ENCODE data around the gene EVI5. TPM values are rescaled to one million over a fixed set of nuclear protein-coding genes. Genes with fewer than 3 reads are reported as not detected.
A peak's percentile ranks its signal among the peaks of the same experiment; 100 is the strongest.

EVI5 gene
- total and polyA plus RNA-seq, 11 donors = 3.5 to 34.6 (median 23.5) TPM

GRCh38 chr1:92551916-92552315 lies 233.0 kb downstream of the EVI5 start:
- Histone ChIP-seq H3K4me1 (peaks cover 0 to 4% (median 0%) of the 10 kb centered on the region in 12 donors), H3K4me3 (no peak overlapping the region), H3K36me3 (no peaks in the 10 kb centered on the region), H3K27me3 (no peaks in the 10 kb centered on the region), H3K27ac (no peak overlapping the region), H3K9me3 (no peaks in the 10 kb centered on the region)
- intact Hi-C loops (cut with DNase I) = no loop called here
- WGBS, 4 donors = 3 to 18% (median 6%) methylated on average over 1 of the region's 1 CpG
- no peak for ATAC-seq
- DNase-seq = no peak
- no peak for TF ChIP-seq CTCF (IDR thresholded peaks at IDR 0.05)

GRCh38 chr1:92544756-92545165 lies 240.1 kb downstream of the EVI5 start:
- no peaks in the 10 kb centered on the region for H3K9me3 ChIP-seq
- no peak for TF ChIP-seq POLR2A (IDR thresholded peaks at IDR 0.05)
- no peak for TF ChIP-seq CTCF (IDR thresholded peaks at IDR 0.05)
- intact Hi-C loops (cut with DNase I) = no loop called here
- H3K27me3 ChIP-seq = no peaks in the 10 kb centered on the region
- no peak overlapping the region for H3K4me3 ChIP-seq
- WGBS, 4 donors = 72 to 87% (median 82%) methylated on average over 2 of the region's 2 CpGs
- no peak overlapping the region for H3K27ac ChIP-seq
- DNase-seq (no peak), ATAC-seq (no peak)
- no peaks in the 10 kb centered on the region for H3K4me1 ChIP-seq
- H3K36me3 ChIP-seq = peaks cover 0 to 5% (median 0%) of the 10 kb centered on the region in 9 donors

GRCh38 chr1:92543131-92544055 lies 241.5 kb downstream of the EVI5 start:
- DNase-seq (no peak), ATAC-seq (no peak)
- intact Hi-C loops (cut with DNase I) = no loop called here
- TF ChIP-seq CTCF (IDR thresholded peaks at IDR 0.05) (no peak), POLR2A (IDR thresholded peaks at IDR 0.05) (no peak)
- WGBS, 4 donors = 95 to 97% (median 96%) methylated on average over 9 of the region's 9 CpGs
- Histone ChIP-seq H3K4me3 (no peak overlapping the region), H3K36me3 (peaks cover 0 to 5% (median 0%) of the 10 kb centered on the region in 9 donors), H3K4me1 (peaks cover 0 to 6% (median 0%) of the 10 kb centered on the region in 12 donors), H3K27me3 (no peaks in the 10 kb centered on the region), H3K9me3 (no peaks in the 10 kb centered on the region), H3K27ac (no peak overlapping the region)

GRCh38 chr1:92538413-92539061 lies 246.4 kb downstream of the EVI5 start:
- 90 to 94% (median 92%) methylated on average over 2 of the region's 2 CpGs for whole genome bisulfite sequencing, 4 donors
- ATAC-seq (no peak), DNase-seq (no peak)
- intact Hi-C loops (cut with DNase I) = no loop called here
- no peaks in the 10 kb centered on the region for H3K27me3 ChIP-seq
- H3K9me3 ChIP-seq = peaks cover 0 to 7% (median 0%) of the 10 kb centered on the region in 12 donors
- H3K36me3 ChIP-seq = peaks cover 0 to 5% (median 0%) of the 10 kb centered on the region in 9 donors
- H3K27ac ChIP-seq = peak overlapping the region in 1 of 12 donors; percentile 56
- H3K4me3 ChIP-seq = peak overlapping the region in 1 of 12 donors; percentile 21
- TF ChIP-seq POLR2A (IDR thresholded peaks at IDR 0.05) (no peak), CTCF (IDR thresholded peaks at IDR 0.05) (no peak)
- H3K4me1 ChIP-seq = peaks cover 0 to 33% (median under 1%) of the 10 kb centered on the region in 12 donors
